Neuronal stem cell (in vitro differentiated cells): Measurements from ENCODE around the gene FOXJ3.

Source experiments
- DNase-seq: peaks from one replicate; pipeline ENCODE4 v3.0.0-alpha.2; 2013; ENCODE audit warnings: low spot score
- H2AFZ ChIP-seq: one replicate; pipeline ENCODE4 v1.6.1; 2013; ENCODE audit warnings: mild to moderate bottlenecking, low read length, inconsistent platforms
- H2AK5ac ChIP-seq: 2 replicates; pipeline ENCODE4 v1.6.1; 2013; ENCODE audit warnings: low read depth, mild to moderate bottlenecking, inconsistent platforms, low read length, moderate library complexity, mixed read lengths
- H2BK120ac ChIP-seq: 2 replicates; pipeline ENCODE4 v1.6.1; 2013; ENCODE audit warnings: low read depth, mild to moderate bottlenecking, inconsistent platforms, low read length, moderate library complexity, mixed read lengths
- H2BK12ac ChIP-seq: one replicate; pipeline ENCODE4 v1.6.1; 2013; ENCODE audit warnings: low read length, inconsistent platforms
- H2BK15ac ChIP-seq: 2 replicates; pipeline ENCODE4 v1.6.1; 2013; ENCODE audit warnings: mild to moderate bottlenecking, low read length, inconsistent platforms, mixed read lengths
- H2BK5ac ChIP-seq: one replicate; pipeline ENCODE4 v1.6.1; 2013; ENCODE audit warnings: inconsistent platforms, mild to moderate bottlenecking, low read length, moderate library complexity
- H3K14ac ChIP-seq: one replicate; pipeline ENCODE4 v1.6.1; 2013; ENCODE audit warnings: low read length, inconsistent platforms
- H3K18ac ChIP-seq: 2 replicates; pipeline ENCODE4 v1.6.1; 2013; ENCODE audit warnings: low read length, inconsistent platforms
- H3K23ac ChIP-seq: 2 replicates; pipeline ENCODE4 v1.6.1; 2013; ENCODE audit warnings: low read depth, mild to moderate bottlenecking, mixed read lengths, low read length, inconsistent platforms; ENCODE audit not compliant: poor library complexity
- H3K27ac ChIP-seq: replicated peaks from 3 replicates; pipeline ENCODE4 v1.5.1; 2013; ENCODE audit warnings: low read length, inconsistent platforms
- H3K27me3 ChIP-seq, 3 experiments: 2 replicates each; pipeline ENCODE4 v1.6.1; 2013; ENCODE audit warnings: low read length in 3 of 3, mild to moderate bottlenecking in 2 of 3, inconsistent platforms in 1 of 3, low read depth in 1 of 3, mixed read lengths in 1 of 3, moderate library complexity in 1 of 3; ENCODE audit not compliant: control insufficient read depth in 3 of 3, insufficient read depth in 3 of 3
- H3K36me3 ChIP-seq, 2 donors: replicated peaks in 1 of 2; 2 replicates each; pipeline ENCODE4 v1.6.1; 2013; ENCODE audit warnings: low read length in 2 of 2; ENCODE audit not compliant: control insufficient read depth in 2 of 2, insufficient read depth in 2 of 2
- H3K4ac ChIP-seq: 2 replicates; pipeline ENCODE4 v1.6.1; 2013; ENCODE audit warnings: inconsistent platforms, mild to moderate bottlenecking, low read length, moderate library complexity
- H3K4me1 ChIP-seq, 2 donors: 1 replicate in 1 of 2; 2 replicates in 1 of 2; pipeline ENCODE4 v1.6.1; 2013; ENCODE audit warnings: low read length in 2 of 2, low read depth in 1 of 2; ENCODE audit not compliant: control insufficient read depth in 2 of 2, insufficient read depth in 1 of 2
- H3K4me2 ChIP-seq: one replicate; pipeline ENCODE4 v1.6.1; 2013; ENCODE audit warnings: mild to moderate bottlenecking, low read length, inconsistent platforms; ENCODE audit not compliant: insufficient read depth, poor library complexity, severe bottlenecking
- H3K4me3 ChIP-seq, 2 donors: 2 replicates each; pipeline ENCODE4 v1.5.1; 2013; ENCODE audit warnings: low read length in 2 of 2, mild to moderate bottlenecking in 2 of 2, inconsistent platforms in 1 of 2, moderate library complexity in 1 of 2
- H3K79me1 ChIP-seq: one replicate; pipeline ENCODE4 v1.6.1; 2013; ENCODE audit warnings: low read depth, mild to moderate bottlenecking, inconsistent platforms, low read length, moderate library complexity
- H3K9ac ChIP-seq: one replicate; pipeline ENCODE4 v1.6.1; 2013; ENCODE audit warnings: mild to moderate bottlenecking, low read depth, low read length, inconsistent platforms; ENCODE audit not compliant: poor library complexity
- H3K9me3 ChIP-seq, 2 donors: replicated peaks in 1 of 2; 2 replicates each; pipeline versions ENCODE3 to v1.6.1; 2013; ENCODE audit warnings: low read length in 2 of 2, mild to moderate bottlenecking in 2 of 2, inconsistent platforms in 1 of 2, low read depth in 1 of 2, mixed read lengths in 1 of 2, moderate library complexity in 1 of 2; ENCODE audit not compliant: control insufficient read depth in 2 of 2, insufficient read depth in 1 of 2
- H4K8ac ChIP-seq: one replicate; pipeline ENCODE4 v1.6.1; 2013; ENCODE audit warnings: low read depth, mild to moderate bottlenecking, inconsistent platforms, low read length, moderate library complexity
- H4K91ac ChIP-seq: one replicate; pipeline ENCODE4 v1.6.1; 2013; ENCODE audit warnings: low read length, low read depth, mild to moderate bottlenecking, inconsistent platforms; ENCODE audit not compliant: poor library complexity
- WGBS, 2 donors: extraction: QIAGEN DNeasy Blood & Tissue Kit; methylation state at CpG; one replicate each; pipeline ENCODE4 v1.1.7; 2013; ENCODE audit warnings: missing lambda C conversion rate in 2 of 2, mixed read lengths in 1 of 2; ENCODE audit not compliant: insufficient read length in 2 of 2, insufficient replicate concordance in 1 of 2; ENCODE audit errors: extremely low coverage in 2 of 2; 5-methylcytosine and 5-hydroxymethylcytosine counted together

Gene FOXJ3

GRCh38 chr1:42320708-42321107, 14.3 kb downstream of the FOXJ3 start:
- no peak overlapping the region for H2BK12ac ChIP-seq
- DNase-seq, result no peak
- H3K23ac ChIP-seq, result no peak overlapping the region
- no peaks in the 10 kb centered on the region for H3K9me3 ChIP-seq
- WGBS, 2 donors, result no CpG with 5 or more reads among the region's 2 CpGs
- no peak overlapping the region for H3K4me2 ChIP-seq
- no peak overlapping the region for H4K91ac ChIP-seq
- peaks cover 0 to 9% of the 10 kb centered on the region in 2 donors for H3K36me3 ChIP-seq
- H3K79me1 ChIP-seq, result peaks cover 7% of the 10 kb centered on the region
- H3K4me1 ChIP-seq, result no peaks in the 10 kb centered on the region
- H2AFZ ChIP-seq, result no peak overlapping the region
- no peak overlapping the region for H2AK5ac ChIP-seq
- no peak overlapping the region for H3K14ac ChIP-seq
- H2BK120ac ChIP-seq, result no peak overlapping the region
- no peak overlapping the region for H3K18ac ChIP-seq
- H3K4me3 ChIP-seq, result no peak overlapping the region
- H2BK5ac ChIP-seq, result no peak overlapping the region
- H2BK15ac ChIP-seq, result no peak overlapping the region
- H3K27me3 ChIP-seq, result no peaks in the 10 kb centered on the region
- no peak overlapping the region for H3K9ac ChIP-seq
- no peak overlapping the region for H4K8ac ChIP-seq
- no peak overlapping the region for H3K4ac ChIP-seq
- H3K27ac ChIP-seq, result no peak overlapping the region

DNA sequence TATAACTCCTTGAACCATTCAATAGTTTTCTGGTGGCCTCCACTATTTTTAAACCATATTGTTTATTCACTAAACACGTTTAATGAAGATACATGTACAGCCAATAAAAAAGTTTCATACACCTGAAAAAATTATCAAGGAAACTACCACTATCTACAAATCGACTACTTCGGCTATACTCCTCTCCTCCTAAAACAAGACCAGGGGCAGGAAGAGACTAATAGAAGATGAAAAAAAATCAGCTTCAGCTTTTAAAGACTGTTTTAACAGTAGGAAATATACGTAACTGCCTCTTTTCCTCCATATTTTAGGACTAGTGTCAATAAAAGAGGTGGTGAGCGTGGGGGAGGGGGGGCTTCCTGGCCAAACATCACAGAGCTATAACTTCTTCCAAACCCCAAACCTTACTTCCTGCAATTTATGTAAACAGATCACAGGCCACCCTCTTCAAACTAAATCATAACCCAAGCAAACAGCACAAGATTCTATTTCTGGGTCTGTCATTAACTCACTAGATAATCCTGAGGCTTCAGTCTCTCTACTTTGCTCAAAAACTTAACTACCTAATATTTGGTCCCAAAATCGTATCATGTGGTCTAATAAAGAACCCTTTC, 15.1 kb downstream of the FOXJ3 start:
- H3K27ac ChIP-seq, result no peak overlapping the region

GRCh38 chr1:42319128-42319851, 15.7 kb downstream of the FOXJ3 start:
- Histone ChIP-seq H3K36me3 (peaks cover 0 to 9% of the 10 kb centered on the region in 2 donors), H3K27me3 (no peaks in the 10 kb centered on the region), H3K18ac (no peak overlapping the region), H3K4me2 (no peak overlapping the region), H2BK15ac (no peak overlapping the region), H2AK5ac (no peak overlapping the region), H3K4ac (no peak overlapping the region), H3K9ac (no peak overlapping the region), H2BK120ac (no peak overlapping the region), H2BK12ac (no peak overlapping the region), H3K27ac (no peak overlapping the region), H4K8ac (no peak overlapping the region), H3K79me1 (peaks cover 4% of the 10 kb centered on the region), H2AFZ (no peak overlapping the region), H3K4me3 (no peak overlapping the region), H3K23ac (no peak overlapping the region), H2BK5ac (no peak overlapping the region), H3K4me1 (peaks cover 0 to 8% of the 10 kb centered on the region in 2 donors), H4K91ac (no peak overlapping the region), H3K14ac (no peak overlapping the region), H3K9me3 (no peaks in the 10 kb centered on the region)
- no CpG with 5 or more reads among the region's 4 CpGs for WGBS, 2 donors
- no peak for DNase-seq

More for the DNA sequence above, 15.1 kb downstream of the FOXJ3 start:
- Histone ChIP-seq H4K91ac (no peak overlapping the region), H4K8ac (no peak overlapping the region), H2BK120ac (no peak overlapping the region), H3K4ac (no peak overlapping the region), H2AFZ (no peak overlapping the region), H2BK12ac (no peak overlapping the region), H3K18ac (no peak overlapping the region), H3K79me1 (peaks cover 7% of the 10 kb centered on the region), H3K9ac (no peak overlapping the region), H2BK15ac (no peak overlapping the region), H2BK5ac (no peak overlapping the region), H3K27me3 (no peaks in the 10 kb centered on the region), H3K9me3 (no peaks in the 10 kb centered on the region), H3K4me2 (no peak overlapping the region), H3K23ac (no peak overlapping the region), H3K36me3 (peaks cover 0 to 9% of the 10 kb centered on the region in 2 donors), H3K4me3 (no peak overlapping the region), H3K14ac (no peak overlapping the region), H3K4me1 (peaks cover 0 to 5% of the 10 kb centered on the region in 2 donors), H2AK5ac (no peak overlapping the region)
- no CpG with 5 or more reads among the region's 6 CpGs for WGBS, 2 donors
- no peak for DNase-seq

DNA sequence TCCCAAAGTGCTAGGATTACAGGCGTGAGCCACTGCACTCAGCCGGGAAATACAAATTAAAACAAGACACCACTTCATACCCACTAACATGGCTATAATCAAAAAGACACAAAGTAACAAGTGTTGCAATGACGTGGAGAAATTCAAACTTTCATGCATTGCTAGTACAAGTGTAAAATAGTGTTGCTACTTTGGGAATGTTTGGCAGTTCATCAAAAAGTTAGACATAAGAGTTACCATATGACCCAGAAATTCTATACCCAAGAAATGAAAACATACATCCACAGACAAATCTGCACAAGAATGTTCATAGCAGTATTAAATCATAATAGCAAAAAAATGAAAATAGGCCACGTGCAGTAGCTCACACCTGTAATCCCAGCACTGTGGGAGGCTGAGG, 16.4 kb downstream of the FOXJ3 start:
- H2BK120ac ChIP-seq, result no peak overlapping the region
- H3K4me3 ChIP-seq, result no peak overlapping the region
- no peak for DNase-seq
- H4K91ac ChIP-seq, result no peak overlapping the region
- H3K9me3 ChIP-seq, result no peaks in the 10 kb centered on the region
- no peaks in the 10 kb centered on the region for H3K27me3 ChIP-seq
- H3K9ac ChIP-seq, result no peak overlapping the region
- no peak overlapping the region for H2BK15ac ChIP-seq
- no peak overlapping the region for H2AK5ac ChIP-seq
- H3K23ac ChIP-seq, result no peak overlapping the region
- H3K36me3 ChIP-seq, result peaks cover 0 to 8% of the 10 kb centered on the region in 2 donors
- no peak overlapping the region for H3K4ac ChIP-seq
- H4K8ac ChIP-seq, result no peak overlapping the region
- H3K4me1 ChIP-seq, result peaks cover 0 to 8% of the 10 kb centered on the region in 2 donors
- peaks cover 6% of the 10 kb centered on the region for H3K79me1 ChIP-seq
- no peak overlapping the region for H3K4me2 ChIP-seq
- no peak overlapping the region for H2BK5ac ChIP-seq
- no peak overlapping the region for H3K14ac ChIP-seq
- WGBS, 2 donors, result no CpG with 5 or more reads among the region's 4 CpGs
- no peak overlapping the region for H2AFZ ChIP-seq
- H3K18ac ChIP-seq, result no peak overlapping the region
- H2BK12ac ChIP-seq, result no peak overlapping the region
- H3K27ac ChIP-seq, result no peak overlapping the region
